ENCODE data around the gene EXOSC3. TPM values are rescaled to one million over a fixed set of nuclear protein-coding genes. Genes with fewer than 3 reads are reported as not detected.

The EXOSC3 gene
- total and polyA plus RNA-seq, 10 donors: 16.2 to 55.3 (median 41.5) TPM

DNA sequence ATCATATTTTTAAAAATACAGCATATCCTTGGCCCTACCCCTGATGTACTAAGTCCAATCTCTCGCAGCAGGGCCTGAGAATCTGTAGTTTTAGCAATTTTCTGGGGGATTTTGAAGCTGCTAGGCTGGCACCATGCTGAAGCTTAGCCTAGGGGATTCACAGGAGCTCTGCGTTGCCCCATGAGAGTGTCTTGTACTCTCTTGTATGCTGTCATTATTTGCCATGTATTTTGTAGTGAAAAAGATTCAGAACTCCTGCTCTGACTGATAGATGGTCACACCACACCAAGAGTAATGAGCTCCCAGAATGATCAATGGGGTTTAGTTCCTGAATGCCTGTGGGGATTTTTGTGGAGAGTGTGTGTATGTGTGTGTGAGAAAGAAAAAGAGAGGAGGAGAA lies 51.9 kb downstream of the EXOSC3 start:
- intact Hi-C loops (cut with DNase I; ENCODE audit: low total_unique reads): no loop called here
- Histone ChIP-seq H3K4me3 (no peak overlapping the region), H3K27ac (no peak overlapping the region), H3K4me1 (no peaks in the 10 kb centered on the region), H3K27me3 (replicated peaks in 1 of 7) (peaks cover 0 to 8% (median 0%) of the 10 kb centered on the region in 7 donors), H3K36me3 (no peaks in the 10 kb centered on the region), H3K9me3 (no peaks in the 10 kb centered on the region)
- no peak for TF ChIP-seq POLR2AphosphoS5 (IDR thresholded peaks at IDR 0.05)
- TF ChIP-seq CTCF (IDR thresholded peaks at IDR 0.05 in 8 of 11, conservative IDR thresholded peaks at IDR 0.05 in 3 of 11): no peak
- TF ChIP-seq POLR2A (IDR thresholded peaks at IDR 0.05): no peak
- 37 to 85% (median 74%) methylated on average over 1 to 2 of the region's 2 CpGs for WGBS, 5 donors
- no peak for DNase-seq

DNA sequence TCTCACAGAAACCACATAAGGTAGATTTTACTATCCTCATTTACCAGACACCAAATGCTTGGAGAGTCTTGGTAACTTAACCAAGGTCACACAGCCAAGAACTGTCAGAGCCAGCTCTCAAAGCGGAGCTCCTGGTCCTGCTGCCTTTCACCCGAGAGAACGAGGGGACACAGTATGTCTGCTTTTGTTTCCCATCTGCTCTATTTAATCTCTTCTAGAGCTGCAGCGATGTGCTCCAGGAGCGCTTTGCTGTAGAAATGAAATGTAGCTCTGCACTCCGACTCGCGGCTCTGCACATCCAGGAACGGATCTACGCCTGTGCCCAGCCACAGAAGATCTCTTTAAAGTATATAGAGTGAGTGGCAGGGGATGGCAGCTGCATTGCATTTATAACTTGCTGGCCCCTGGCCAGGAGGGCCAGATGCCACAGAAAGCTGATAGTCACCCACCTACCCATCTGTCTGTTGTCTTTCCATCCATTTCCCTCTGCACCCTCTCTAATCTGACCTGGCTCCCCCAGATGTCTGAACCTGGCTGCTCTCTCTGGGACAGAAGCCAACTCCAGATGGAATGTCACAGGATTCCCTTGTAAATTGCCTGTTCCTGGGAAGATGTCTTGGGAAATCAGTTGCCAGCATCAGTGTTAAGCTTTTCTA lies 52.6 kb downstream of the EXOSC3 start:
- DNase-seq: no peak
- Histone ChIP-seq H3K27me3 (replicated peaks in 1 of 7) (peaks cover 0 to 9% (median 0%) of the 10 kb centered on the region in 7 donors), H3K27ac (no peak overlapping the region), H3K4me1 (no peaks in the 10 kb centered on the region), H3K9me3 (no peaks in the 10 kb centered on the region), H3K4me3 (no peak overlapping the region), H3K36me3 (no peaks in the 10 kb centered on the region)
- WGBS, 5 donors: 88 to 95% (median 89%) methylated on average over 10 of the region's 10 CpGs
- intact Hi-C loops (cut with DNase I; ENCODE audit: low total_unique reads): no loop called here
- TF ChIP-seq CTCF (IDR thresholded peaks at IDR 0.05 in 8 of 11, conservative IDR thresholded peaks at IDR 0.05 in 3 of 11) (no peak), POLR2A (IDR thresholded peaks at IDR 0.05) (no peak), POLR2AphosphoS5 (IDR thresholded peaks at IDR 0.05) (no peak)

DNA sequence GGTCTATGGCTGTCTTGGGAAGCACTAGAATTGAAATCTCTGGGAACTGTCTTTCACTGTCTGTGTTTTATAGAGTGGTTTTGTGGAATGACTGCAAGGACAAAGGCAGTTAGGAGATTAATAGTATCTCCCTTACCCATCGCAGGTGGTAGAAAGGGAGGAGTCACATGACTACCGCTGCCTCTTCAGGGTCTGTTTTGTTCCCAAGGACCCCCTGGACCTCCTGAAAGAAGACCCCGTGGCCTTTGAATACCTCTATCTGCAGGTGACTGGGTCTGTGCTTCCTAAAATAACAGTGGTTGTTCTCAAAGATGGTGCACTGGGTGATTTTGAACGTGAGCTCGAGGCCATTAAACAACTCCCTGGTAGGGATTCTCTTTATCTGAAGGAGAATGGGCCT lies 54.0 kb downstream of the EXOSC3 start:
- H3K4me3 ChIP-seq: no peak overlapping the region
- DNase-seq: no peak
- no peaks in the 10 kb centered on the region for H3K9me3 ChIP-seq
- whole genome bisulfite sequencing, 5 donors: 51 to 76% (median 65%) methylated on average over 5 of the region's 5 CpGs
- intact Hi-C loops (cut with DNase I; ENCODE audit: low total_unique reads): no loop called here
- no peak overlapping the region for H3K27ac ChIP-seq
- H3K4me1 ChIP-seq: no peaks in the 10 kb centered on the region
- H3K27me3 ChIP-seq (replicated peaks in 1 of 7): peaks cover 0 to 9% (median 0%) of the 10 kb centered on the region in 7 donors
- no peaks in the 10 kb centered on the region for H3K36me3 ChIP-seq
- TF ChIP-seq POLR2AphosphoS5 (IDR thresholded peaks at IDR 0.05): no peak

DNA sequence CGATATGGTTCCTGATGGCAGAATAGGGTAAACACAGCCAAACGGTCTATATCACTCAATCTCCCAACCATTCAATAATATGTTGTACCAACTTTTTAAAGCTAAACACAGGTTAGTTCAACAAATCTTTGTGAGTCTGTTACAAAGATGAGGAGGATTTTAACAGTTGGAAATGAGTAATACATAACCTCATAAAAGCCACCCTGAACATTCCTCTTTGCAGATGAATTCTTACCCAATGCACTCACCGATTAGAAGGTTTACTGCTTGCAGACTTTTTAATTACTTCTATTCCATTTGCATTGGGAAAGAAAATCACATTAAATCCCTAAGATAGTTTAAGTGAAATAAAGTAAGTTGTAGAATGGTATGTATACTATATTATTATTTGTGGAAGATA lies 54.6 kb downstream of the EXOSC3 start:
- WGBS, 5 donors: 76 to 92% (median 83%) methylated on average over 3 of the region's 3 CpGs
- Histone ChIP-seq H3K4me1 (no peaks in the 10 kb centered on the region), H3K27ac (no peak overlapping the region), H3K36me3 (no peaks in the 10 kb centered on the region), H3K27me3 (replicated peaks in 1 of 7) (peaks cover 0 to 9% (median 0%) of the 10 kb centered on the region in 7 donors), H3K9me3 (no peaks in the 10 kb centered on the region), H3K4me3 (no peak overlapping the region)
- intact Hi-C loops (cut with DNase I; ENCODE audit: low total_unique reads): no loop called here
- DNase-seq: no peak
- TF ChIP-seq POLR2A (IDR thresholded peaks at IDR 0.05) (no peak), CTCF (IDR thresholded peaks at IDR 0.05 in 8 of 11, conservative IDR thresholded peaks at IDR 0.05 in 3 of 11) (no peak), POLR2AphosphoS5 (IDR thresholded peaks at IDR 0.05) (no peak)

Other genes starting within 250 kb of the EXOSC3 start
- 10 to 100 TPM; 15.6 to 36.9 (median 20.2) TPM for gene FBXO10, start 208.7 kb downstream of the EXOSC3 start, total RNA-seq
- gene FBXO10, start 208.7 kb downstream of the EXOSC3 start, polyA plus RNA-seq: 1 to 10 TPM; 3.2 to 8.3 (median 3.9) TPM
- 100 to 1,000 TPM in 1 of 7 donors, 10 to 100 TPM in 6; 54.1 to 108 (median 65.5) TPM for gene TOMM5, start 192.5 kb downstream of the EXOSC3 start, total RNA-seq
- gene TOMM5, start 192.5 kb downstream of the EXOSC3 start, polyA plus RNA-seq: 100 to 1,000 TPM; 106 to 155 (median 137) TPM
- gene FRMPD1, start 134.1 kb downstream of the EXOSC3 start, total RNA-seq: under 1 TPM in 4 of 7 donors, not detected in 3; 0.09 to 0.47 (median 0.25) TPM
- under 1 TPM; 0.10 to 0.32 (median 0.20) TPM for gene FRMPD1, start 134.1 kb downstream of the EXOSC3 start, polyA plus RNA-seq
- gene TRMT10B, start 31.3 kb downstream of the EXOSC3 start, total RNA-seq: 10 to 100 TPM in 5 of 7 donors, 1 to 10 TPM in 2; 6.0 to 17.7 (median 13.4) TPM
- 1 to 10 TPM; 5.8 to 6.4 (median 6.0) TPM for gene TRMT10B, start 31.3 kb downstream of the EXOSC3 start, polyA plus RNA-seq
- gene DCAF10, start 15.7 kb upstream of the EXOSC3 start, total RNA-seq: 10 to 100 TPM; 18.4 to 34.2 (median 24.6) TPM
- gene DCAF10, start 15.7 kb upstream of the EXOSC3 start, polyA plus RNA-seq: 1 to 10 TPM; 3.7 to 5.0 (median 4.2) TPM
- gene SLC25A51, start 119.1 kb upstream of the EXOSC3 start, total RNA-seq: 10 to 100 TPM; 22.3 to 36.9 (median 32.9) TPM
- 1 to 10 TPM; 3.7 to 7.4 (median 5.1) TPM for gene SLC25A51, start 119.1 kb upstream of the EXOSC3 start, polyA plus RNA-seq